Heart left ventricle (tissue), 16 donors: ENCODE measurements around the gene C14orf180. TPM values are rescaled to one million over a fixed set of nuclear protein-coding genes. Genes with fewer than 3 reads are reported as not detected.

ENCODE experiments used
- ATAC-seq, 4 donors: fragments of 200-7000 bp; cut with Tn5 transposase; one replicate each; pipeline ENCODE4 v1.9.1; 2020 to 2022; ENCODE audit warnings: moderate library complexity in 4 of 4, mild to moderate bottlenecking in 3 of 4, moderate number of reproducible peaks in 1 of 4
- DNase-seq, 5 donors: peaks; one replicate each; pipeline ENCODE4 v3.0.0-alpha.2; 2020
- H3K27ac ChIP-seq, 12 donors: fragments of 200-600 bp; sonication (generic) in 4 of 12; one replicate each; pipeline versions ENCODE4 v1.5.0 to v1.8.0; 2016 to 2022; ENCODE audit warnings: mild to moderate bottlenecking in 2 of 12
- H3K27me3 ChIP-seq, 9 donors: fragments of 200-600 bp; sonication (generic) in 2 of 9; one replicate each; pipeline versions ENCODE4 v1.5.1 to v1.8.0; 2016 to 2022; ENCODE audit warnings: mild to moderate bottlenecking in 3 of 9
- H3K36me3 ChIP-seq, 9 donors: fragments of 200-600 bp; sonication (generic) in 2 of 9; one replicate each; pipeline versions ENCODE4 v1.5.0 to v1.8.0; 2018 to 2022; ENCODE audit warnings: mild to moderate bottlenecking in 2 of 9
- H3K4me1 ChIP-seq, 12 donors: fragments of 200-600 bp; sonication (generic) in 4 of 12; one replicate each; pipeline versions ENCODE4 v1.5.0 to v1.8.0; 2016 to 2022; ENCODE audit warnings: mild to moderate bottlenecking in 3 of 12
- H3K4me3 ChIP-seq, 12 donors: fragments of 200-600 bp; sonication (generic) in 4 of 12; one replicate each; pipeline versions ENCODE4 v1.5.0 to v1.8.0; 2017 to 2022; ENCODE audit warnings: mild to moderate bottlenecking in 9 of 12, moderate library complexity in 4 of 12
- H3K9me3 ChIP-seq, 12 donors: fragments of 200-600 bp; sonication (generic) in 4 of 12; one replicate each; pipeline versions ENCODE4 v1.5.0 to v1.8.0; 2016 to 2022; ENCODE audit warnings: mild to moderate bottlenecking in 1 of 12
- POLR2A ChIP-seq, 2 donors: fragments of 450-650 bp; IDR thresholded peaks; one replicate each; pipeline ENCODE4 v1.6.1; 2017; ENCODE audit warnings: antibody characterized with exemption in 2 of 2, mild to moderate bottlenecking in 2 of 2, moderate library complexity in 2 of 2
- WGBS, 4 donors: extraction: QIAGEN DNeasy Blood & Tissue Kit in 2 of 4; methylation state at CpG; one replicate each; pipeline versions ENCODE4 v1.1.5 to v1.1.7; 2013 to 2018; 5-methylcytosine and 5-hydroxymethylcytosine counted together
- intact Hi-C, 10 donors: fragments of 100-400 bp; cut with DNase I; formaldehyde crosslinking; loops; one replicate each; pipeline versions ENCODE4 v1.11.1 to v1.14.2; 2022
- polyA plus RNA-seq, 2 donors: library from polyadenylated mRNA; stranded (reverse); fragments of 200-250 nt; gene quantifications; one replicate each; pipeline ENCODE4 v1.2.3, GENCODE V29; 2013
- total RNA-seq, 9 donors: library from RNA; depleted of rRNA in 2 of 9; stranded (reverse); fragments of >200 nt in 2 of 9; fragmentation: NEBNext Ultra II Directional in 3 of 9; extraction: Animal tissue kit (Norgen Biotek cat#: 25700) in 3 of 9; gene quantifications; one replicate each; pipeline versions ENCODE4 v1.1.0 to v1.2.4, GENCODE V29; 2016 to 2023
- TF ChIP-seq, protein P1 (sequence below), 12 donors: fragments of 200-600 bp; sonication (generic) in 4 of 12; IDR thresholded peaks; one replicate each; pipeline versions ENCODE4 v1.5.0 to v1.8.0; 2018 to 2022; ENCODE audit warnings: antibody characterized with exemption in 12 of 12, mild to moderate bottlenecking in 5 of 12
- donor health status: ischemic (EF 13 %, LVEDD 7.1; RV severe dilation, severe dysfunction).
- donor health status: healthy with polysubstance abuse.
- donor health status: DM: no; HTN: yes; CAD: no.
- donor health status: DM: no; HTN: no; CAD: no.
- donor health status: ischemic (EF 25% LVEDD 6.9; RV normal size, moderate dysfunction).
- donor health status: ischemic (EF 25% LVEDD 5.7; RV mildly dilated, moderate dysfunction).
- donor health status: healthy.
- donor health status: DM: yes; HTN: yes; CAD: no.
- donor health status: ischemic (EF 35%, LVEDD 5.7; RV mildly dilated, moderate dysfunction).
- donor health status: nonischemic (EF 11% LVEDD 7.7; RV severe dilation, severe dysfunction).
- donor health status: DM: yes; HTN: yes; CAD: no.
- donor health status: PGD.
- donor health status: ischemic (EF 29% LVEDD 5.4; RV normal size, mild dysfunction).
- donor health status: nonischemic (EF 23%, LVEDD 6.1; RV moderate dilation, normal function).

The C14orf180 gene
- total and polyA plus RNA-seq, 11 donors: 11.1 to 170 (median 75.3) TPM

DNA sequence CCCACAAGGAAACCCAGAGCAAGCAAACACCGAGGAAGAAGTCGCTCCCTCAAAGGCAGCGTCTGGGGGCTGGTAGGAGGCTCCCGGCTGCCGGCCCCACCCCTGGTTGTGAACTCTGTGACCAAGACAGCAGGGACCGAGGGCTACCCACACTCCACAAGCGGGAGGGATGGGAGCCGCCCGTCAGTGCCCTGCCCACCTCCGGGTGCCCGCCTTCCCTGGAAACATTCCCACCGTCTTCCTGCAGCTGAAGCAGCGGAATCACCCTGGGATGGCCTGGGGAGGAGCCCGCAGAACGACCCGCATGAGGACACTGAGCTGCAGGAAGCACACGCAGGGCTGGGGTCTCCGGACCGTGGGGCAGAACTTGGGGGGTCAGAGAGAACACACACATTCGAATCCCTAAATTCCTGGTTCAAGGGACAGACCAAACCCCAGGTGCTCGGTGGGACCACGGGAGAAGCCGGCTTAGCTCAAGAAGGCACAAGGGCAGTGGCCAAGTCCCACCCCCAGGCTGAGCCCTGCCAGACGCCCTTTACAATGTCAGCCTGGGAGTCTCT, 33.5 kb upstream of the C14orf180 start:
- Histone ChIP-seq H3K9me3 (no peaks in the 10 kb centered on the region), H3K4me3 (peak overlapping the region in 1 of 12 donors; percentile 11), H3K27ac (no peak overlapping the region), H3K4me1 (peaks cover 0 to 9% (median 0%) of the 10 kb centered on the region in 12 donors), H3K27me3 (peaks cover 0 to 51% (median 4%) of the 10 kb centered on the region in 9 donors), H3K36me3 (no peaks in the 10 kb centered on the region)
- intact Hi-C loops: no loop called here
- TF ChIP-seq, protein P1, sequence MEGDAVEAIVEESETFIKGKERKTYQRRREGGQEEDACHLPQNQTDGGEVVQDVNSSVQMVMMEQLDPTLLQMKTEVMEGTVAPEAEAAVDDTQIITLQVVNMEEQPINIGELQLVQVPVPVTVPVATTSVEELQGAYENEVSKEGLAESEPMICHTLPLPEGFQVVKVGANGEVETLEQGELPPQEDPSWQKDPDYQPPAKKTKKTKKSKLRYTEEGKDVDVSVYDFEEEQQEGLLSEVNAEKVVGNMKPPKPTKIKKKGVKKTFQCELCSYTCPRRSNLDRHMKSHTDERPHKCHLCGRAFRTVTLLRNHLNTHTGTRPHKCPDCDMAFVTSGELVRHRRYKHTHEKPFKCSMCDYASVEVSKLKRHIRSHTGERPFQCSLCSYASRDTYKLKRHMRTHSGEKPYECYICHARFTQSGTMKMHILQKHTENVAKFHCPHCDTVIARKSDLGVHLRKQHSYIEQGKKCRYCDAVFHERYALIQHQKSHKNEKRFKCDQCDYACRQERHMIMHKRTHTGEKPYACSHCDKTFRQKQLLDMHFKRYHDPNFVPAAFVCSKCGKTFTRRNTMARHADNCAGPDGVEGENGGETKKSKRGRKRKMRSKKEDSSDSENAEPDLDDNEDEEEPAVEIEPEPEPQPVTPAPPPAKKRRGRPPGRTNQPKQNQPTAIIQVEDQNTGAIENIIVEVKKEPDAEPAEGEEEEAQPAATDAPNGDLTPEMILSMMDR (IDR thresholded peaks at IDR 0.05): no peak
- TF ChIP-seq POLR2A (IDR thresholded peaks at IDR 0.05): no peak
- peak in 3 of 5 donors; percentile 8 to 30 (median 17) for DNase-seq
- peak in 3 of 4 donors; percentile 31 to 43 (median 38) for ATAC-seq
- 20 to 31% (median 24%) methylated on average over 19 to 24 of the region's 24 CpGs for WGBS, 4 donors

DNA sequence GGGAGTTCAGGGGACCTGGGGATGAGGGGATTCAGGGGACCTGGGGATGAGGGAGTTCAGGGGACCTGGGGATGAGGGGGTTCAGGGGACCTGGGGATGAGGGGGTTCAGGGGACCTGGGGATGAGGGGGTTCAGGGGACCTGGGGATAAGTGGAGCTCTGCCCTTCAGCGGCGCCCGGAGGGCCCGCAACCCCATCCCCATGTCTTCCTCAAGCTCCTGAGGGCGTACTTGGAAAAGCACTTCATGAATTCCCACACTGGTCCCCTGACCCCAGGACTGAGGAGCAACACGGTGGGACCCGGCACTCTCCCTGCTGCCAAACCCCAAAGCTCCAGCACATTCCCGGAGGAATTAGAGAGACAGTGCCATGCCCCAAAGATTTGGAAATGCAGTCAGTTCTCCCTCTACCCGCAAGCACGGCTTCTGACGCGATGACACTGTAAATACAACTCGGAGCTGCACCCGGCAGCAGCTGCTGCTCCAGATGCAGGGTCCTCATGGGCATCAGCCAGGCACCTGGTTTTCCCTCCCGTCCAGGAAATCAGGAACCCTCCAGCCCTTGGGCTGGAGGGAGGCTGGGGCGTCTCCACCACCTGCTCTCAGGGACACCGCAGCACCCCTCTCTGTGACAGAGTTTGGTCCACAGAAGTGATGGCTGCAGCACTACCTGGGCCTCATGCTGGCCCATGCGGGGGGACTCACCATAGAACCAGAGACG, 32.8 kb upstream of the C14orf180 start:
- ATAC-seq (no peak), DNase-seq (peak in 3 of 5 donors; percentile 3 to 15 (median 3))
- Histone ChIP-seq H3K9me3 (no peaks in the 10 kb centered on the region), H3K27me3 (peaks cover 0 to 45% (median 4%) of the 10 kb centered on the region in 9 donors), H3K4me1 (peaks cover 0 to 9% (median 0%) of the 10 kb centered on the region in 12 donors), H3K4me3 (no peak overlapping the region), H3K27ac (no peak overlapping the region), H3K36me3 (no peaks in the 10 kb centered on the region)
- 80 to 87% (median 85%) methylated on average over 19 of the region's 19 CpGs for WGBS, 4 donors
- TF ChIP-seq, protein P1 (IDR thresholded peaks at IDR 0.05): no peak
- no peak for TF ChIP-seq POLR2A (IDR thresholded peaks at IDR 0.05)
- intact Hi-C loops: no loop called here

DNA sequence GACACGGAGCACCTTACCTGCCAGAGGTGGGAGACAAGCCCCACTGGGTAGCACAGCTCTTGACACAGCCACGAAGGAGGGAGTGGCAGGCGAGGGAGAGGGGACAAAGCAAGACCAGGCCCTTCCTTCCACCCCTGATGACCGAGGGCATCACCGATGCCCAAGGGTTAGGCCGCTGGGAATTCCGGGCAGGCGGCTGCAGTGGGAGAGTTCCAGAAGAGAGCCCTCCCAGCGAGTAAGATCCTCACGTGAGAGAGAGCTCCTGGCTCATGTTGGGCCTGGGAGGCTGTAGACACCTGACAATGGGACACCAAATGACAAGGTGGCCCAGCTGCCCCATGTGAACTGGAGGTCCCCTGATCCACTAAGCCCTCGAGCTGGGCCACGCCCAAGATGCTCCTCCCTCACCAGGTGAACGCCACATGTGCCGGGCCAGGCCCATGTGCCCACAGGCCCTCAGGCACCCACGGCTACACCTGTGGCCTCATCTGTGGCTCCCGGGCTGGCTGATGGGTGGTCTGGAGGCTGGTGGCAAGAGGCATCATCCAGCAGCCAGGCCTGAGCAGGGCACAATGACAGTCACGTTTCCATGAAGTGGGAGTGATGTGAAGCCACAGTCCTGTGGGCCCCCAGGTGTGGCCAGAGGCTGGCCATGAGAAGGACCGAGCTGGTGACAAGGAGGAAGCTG, 32.1 kb upstream of the C14orf180 start:
- 89 to 92% (median 90%) methylated on average over 14 to 18 of the region's 18 CpGs for WGBS, 4 donors
- no peak for ATAC-seq
- no peak overlapping the region for H3K4me3 ChIP-seq
- peak in 3 of 5 donors; percentile 3 to 24 (median 14) for DNase-seq
- intact Hi-C loops: no loop called here
- TF ChIP-seq, protein P1 (IDR thresholded peaks at IDR 0.05): no peak
- TF ChIP-seq POLR2A (IDR thresholded peaks at IDR 0.05): no peak
- peaks cover 0 to 9% (median 0%) of the 10 kb centered on the region in 12 donors for H3K4me1 ChIP-seq
- H3K27ac ChIP-seq: no peak overlapping the region
- peaks cover 0 to 44% (median 4%) of the 10 kb centered on the region in 9 donors for H3K27me3 ChIP-seq
- no peaks in the 10 kb centered on the region for H3K9me3 ChIP-seq
- H3K36me3 ChIP-seq: no peaks in the 10 kb centered on the region
